SKM-1 (cell line): Measurements from ENCODE around the gene CERS6.
"Not testable (repeated sequence)": the region's sequence is repeated elsewhere in the genome, so short reads cannot be mapped to it uniquely, and the experiment has no call there.

ENCODE experiments used
- DNase-seq: peaks from one replicate; lab custom pipeline; 2025; ENCODE audit not compliant: unreplicated experiment; lab: John Stamatoyannopoulos, UW

Gene CERS6

GRCh38 chr2:168466834-168467565, 10.9 kb downstream of the CERS6 start:
- DNase-seq, result no peak

GRCh38 chr2:168467729-168468128, 11.7 kb downstream of the CERS6 start:
- DNase-seq, result no peak

- DNase-seq, result no peak
These were observed 12.3 kb downstream of the CERS6 start for GRCh38 chr2:168468354-168468753.

- DNase-seq, result no peak
These were observed 13.4 kb downstream of the CERS6 start for GRCh38 chr2:168469281-168469988.

- no peak for DNase-seq
These were observed 14.5 kb downstream of the CERS6 start for GRCh38 chr2:168470320-168471162.

GRCh38 chr2:168471163-168471475, 15.0 kb downstream of the CERS6 start:
- no peak for DNase-seq

GRCh38 chr2:168475636-168476035, 19.6 kb downstream of the CERS6 start:
- no peak for DNase-seq

GRCh38 chr2:168478206-168478605, 22.1 kb downstream of the CERS6 start:
- DNase-seq, result no peak

GRCh38 chr2:168480356-168480755, 24.3 kb downstream of the CERS6 start:
- no peak for DNase-seq

GRCh38 chr2:168480825-168481585, 24.9 kb downstream of the CERS6 start:
- DNase-seq, result no peak

- DNase-seq, result no peak
These were observed 26.2 kb downstream of the CERS6 start for GRCh38 chr2:168482269-168482668.

GRCh38 chr2:168482952-168483831, 27.1 kb downstream of the CERS6 start:
- no peak for DNase-seq

GRCh38 chr2:168486477-168486876, 30.4 kb downstream of the CERS6 start:
- DNase-seq, result no peak

GRCh38 chr2:168490015-168490874, 34.2 kb downstream of the CERS6 start:
- peak; percentile 86 for DNase-seq

GRCh38 chr2:168490946-168491605, 35.0 kb downstream of the CERS6 start:
- peak; percentile 53 for DNase-seq

GRCh38 chr2:168491728-168492127, 35.7 kb downstream of the CERS6 start:
- DNase-seq, result not testable (repeated sequence)

- not testable (repeated sequence) for DNase-seq
These were observed 37.1 kb downstream of the CERS6 start for GRCh38 chr2:168493219-168493618.

GRCh38 chr2:168494190-168494711, 38.2 kb downstream of the CERS6 start:
- DNase-seq, result no peak
